ENCODE data around the gene BEGAIN.

DNA sequence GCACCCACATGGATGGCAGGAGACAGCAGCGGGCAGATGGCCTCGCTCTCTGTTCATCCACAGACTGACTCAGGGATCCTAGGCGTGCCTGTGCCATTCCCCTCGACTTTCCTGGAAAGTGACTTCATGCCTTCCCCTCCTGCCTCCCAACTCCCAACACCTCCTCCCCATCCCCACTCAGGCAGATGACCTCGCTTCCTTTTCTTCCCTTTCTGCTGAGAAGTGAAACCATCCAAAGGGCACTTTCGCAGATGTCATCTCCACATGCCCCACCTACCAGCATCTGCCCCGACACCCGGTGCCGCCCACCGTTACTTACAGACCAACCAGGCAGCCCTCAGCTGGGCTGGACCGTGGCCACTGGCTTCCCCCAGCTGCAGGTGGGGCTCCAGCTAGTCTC, 29.6 kb downstream of the BEGAIN start:
- TF ChIP-seq POLR2AphosphoS5 (IDR thresholded peaks at IDR 0.05) (no peak), POLR2A (IDR thresholded peaks at IDR 0.05) (no peak)
